22Rv1 (cell line): Measurements from ENCODE around the gene SIGLEC15.

Experiments
- ZFX ChIP-seq: fragments of 450-650 bp; IDR thresholded peaks from 2 replicates; pipeline ENCODE4 v1.6.1; 2017; ENCODE audit warnings: antibody characterized with exemption, borderline replicate concordance
- TF ChIP-seq, protein P1 (sequence below): fragments of 450-650 bp; IDR thresholded peaks from 2 replicates; pipeline ENCODE4 v1.5.1; 2017; ENCODE audit warnings: mild to moderate bottlenecking

GRCh38 chr18:45826084-45826483 is 609 bp downstream of the SIGLEC15 start:
- TF ChIP-seq, protein P1, sequence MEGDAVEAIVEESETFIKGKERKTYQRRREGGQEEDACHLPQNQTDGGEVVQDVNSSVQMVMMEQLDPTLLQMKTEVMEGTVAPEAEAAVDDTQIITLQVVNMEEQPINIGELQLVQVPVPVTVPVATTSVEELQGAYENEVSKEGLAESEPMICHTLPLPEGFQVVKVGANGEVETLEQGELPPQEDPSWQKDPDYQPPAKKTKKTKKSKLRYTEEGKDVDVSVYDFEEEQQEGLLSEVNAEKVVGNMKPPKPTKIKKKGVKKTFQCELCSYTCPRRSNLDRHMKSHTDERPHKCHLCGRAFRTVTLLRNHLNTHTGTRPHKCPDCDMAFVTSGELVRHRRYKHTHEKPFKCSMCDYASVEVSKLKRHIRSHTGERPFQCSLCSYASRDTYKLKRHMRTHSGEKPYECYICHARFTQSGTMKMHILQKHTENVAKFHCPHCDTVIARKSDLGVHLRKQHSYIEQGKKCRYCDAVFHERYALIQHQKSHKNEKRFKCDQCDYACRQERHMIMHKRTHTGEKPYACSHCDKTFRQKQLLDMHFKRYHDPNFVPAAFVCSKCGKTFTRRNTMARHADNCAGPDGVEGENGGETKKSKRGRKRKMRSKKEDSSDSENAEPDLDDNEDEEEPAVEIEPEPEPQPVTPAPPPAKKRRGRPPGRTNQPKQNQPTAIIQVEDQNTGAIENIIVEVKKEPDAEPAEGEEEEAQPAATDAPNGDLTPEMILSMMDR = no peak
- no peak for TF ChIP-seq ZFX
